CD4-positive, alpha-beta T cell treated with Interleukin-15 for 4 hours (primary cell): ENCODE measurements around the gene COL4A4.
A peak's percentile ranks its signal among the peaks of the same experiment; 100 is the strongest.

ENCODE experiments used
- DNase-seq: peaks from one replicate; pipeline ENCODE4 v3.0.0-alpha.2; 2020; ENCODE audit warnings: low spot score

Gene COL4A4

DNA sequence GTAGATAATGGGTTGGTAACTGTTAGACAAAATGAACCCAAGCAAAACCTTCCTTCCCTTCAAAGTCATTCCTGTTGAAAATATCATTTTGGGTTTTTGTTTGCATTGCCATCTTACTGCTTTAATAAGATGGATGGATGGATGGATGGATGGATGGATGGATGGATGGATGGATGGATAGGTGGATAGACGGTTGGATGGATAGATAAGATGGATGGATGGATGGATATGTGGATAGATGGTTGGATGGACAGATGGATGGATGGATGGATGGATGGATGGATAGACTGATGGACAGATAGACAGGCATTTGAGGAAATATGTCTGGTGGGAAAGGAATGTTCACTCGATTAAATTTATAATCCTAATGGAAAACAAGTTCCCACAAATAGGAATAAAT is 133.2 kb downstream of the COL4A4 start:
- DNase-seq = no peak

DNA sequence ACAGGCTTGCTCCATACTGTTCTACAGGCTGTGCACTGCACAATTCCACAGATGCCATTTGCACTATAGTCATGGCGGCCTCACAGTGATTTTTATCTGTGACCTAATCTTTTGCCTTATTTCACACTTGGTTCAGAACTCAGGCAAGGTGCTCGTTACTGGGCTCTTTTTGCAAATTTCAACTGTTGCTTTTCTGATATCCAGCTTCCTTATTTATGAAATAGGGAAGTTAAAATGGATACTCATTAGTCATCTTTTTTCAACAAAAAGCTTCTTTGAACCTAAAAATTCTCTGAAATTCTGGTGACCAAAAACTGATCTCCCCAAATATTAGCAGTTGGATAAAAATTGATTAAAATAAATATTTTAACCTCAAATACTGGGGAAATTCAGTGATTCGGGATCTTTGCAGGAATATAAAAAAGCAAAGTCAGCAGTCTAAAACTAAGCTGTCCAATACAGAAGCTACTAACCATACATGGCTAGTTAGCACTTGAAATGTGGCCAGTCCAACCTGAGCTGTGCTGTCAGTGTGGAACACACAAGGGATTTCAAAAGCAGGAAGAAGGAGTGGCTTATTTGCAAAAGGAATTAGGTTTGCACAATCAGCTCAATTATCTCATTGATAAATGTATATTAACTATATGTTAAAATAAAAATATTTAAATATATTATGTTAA is 134.4 kb downstream of the COL4A4 start:
- no peak for DNase-seq

DNA sequence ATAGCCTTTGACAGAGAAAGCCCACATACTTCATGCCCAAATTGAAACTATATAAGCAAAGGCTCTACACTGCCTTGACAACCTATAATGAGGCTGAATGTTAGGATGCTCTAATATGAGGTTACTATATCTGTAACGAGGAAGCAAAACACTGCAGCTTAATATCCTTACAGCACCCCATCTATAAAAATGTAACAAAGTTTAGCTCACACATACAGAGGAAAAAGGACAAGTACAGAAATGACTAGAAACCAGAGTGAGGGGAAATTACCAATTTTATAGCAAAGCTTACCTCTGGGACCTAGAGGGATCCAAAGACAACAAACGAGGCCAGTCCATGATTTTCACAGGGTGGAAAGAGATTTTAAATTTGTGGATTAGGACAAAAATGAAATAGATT is 138.5 kb downstream of the COL4A4 start:
- DNase-seq = no peak

DNA sequence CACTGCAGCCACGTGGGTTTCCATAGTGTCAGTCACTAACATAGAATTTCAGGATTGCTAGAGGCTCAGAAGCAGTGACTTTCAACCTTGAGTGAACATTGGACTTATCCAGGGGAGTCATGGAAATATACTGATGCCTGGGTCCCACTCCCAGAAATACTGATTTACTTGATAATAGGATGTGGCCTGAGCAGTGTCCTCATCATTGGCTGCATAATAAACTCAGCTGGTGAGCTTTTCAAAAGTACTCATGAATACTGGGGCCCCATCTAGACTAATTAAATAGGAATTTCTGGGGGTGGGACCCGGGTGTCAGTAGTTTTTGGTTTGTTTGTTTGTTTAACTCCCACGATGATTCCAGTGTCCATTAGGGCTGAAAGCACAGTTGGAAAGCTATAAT is 141.4 kb downstream of the COL4A4 start:
- no peak for DNase-seq

DNA sequence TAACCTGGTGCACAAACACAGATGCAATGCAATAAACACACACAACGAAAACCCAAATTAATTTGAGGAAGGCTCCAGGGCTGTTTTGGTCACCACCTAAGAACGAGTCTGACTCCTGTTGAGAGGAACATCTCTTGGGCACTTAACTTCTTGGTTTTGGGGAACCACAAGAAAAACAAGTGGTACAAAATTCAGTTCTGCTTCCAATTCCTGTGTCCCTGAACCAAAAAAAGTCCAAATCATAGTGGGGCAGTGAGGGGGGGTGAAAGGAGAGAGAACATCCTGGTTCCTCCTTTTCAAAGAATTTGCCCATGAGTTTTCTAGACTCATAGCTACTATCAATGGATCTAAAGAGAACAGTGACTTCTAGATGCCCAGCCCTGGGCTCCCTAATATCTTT is 143.6 kb downstream of the COL4A4 start:
- DNase-seq = no peak

DNA sequence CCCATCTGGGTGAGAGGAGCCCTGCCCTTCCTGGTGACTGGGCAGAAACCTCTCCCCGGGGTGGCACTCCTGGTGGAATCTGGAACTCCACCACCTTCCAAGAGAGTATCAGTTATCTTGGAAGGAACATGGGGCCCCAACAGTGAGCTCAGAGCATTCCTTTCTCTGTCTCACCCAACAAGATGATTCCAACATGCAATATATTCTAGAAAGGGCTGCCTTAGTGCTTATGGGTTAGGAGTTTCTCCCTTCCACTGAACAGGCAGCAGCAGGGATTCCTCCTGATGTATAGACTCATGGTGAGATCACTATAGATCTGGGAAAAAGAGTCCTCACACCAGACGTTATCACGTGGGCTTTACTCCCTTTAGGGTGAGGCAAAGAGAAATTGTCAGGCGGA is 147.1 kb downstream of the COL4A4 start:
- no peak for DNase-seq

DNA sequence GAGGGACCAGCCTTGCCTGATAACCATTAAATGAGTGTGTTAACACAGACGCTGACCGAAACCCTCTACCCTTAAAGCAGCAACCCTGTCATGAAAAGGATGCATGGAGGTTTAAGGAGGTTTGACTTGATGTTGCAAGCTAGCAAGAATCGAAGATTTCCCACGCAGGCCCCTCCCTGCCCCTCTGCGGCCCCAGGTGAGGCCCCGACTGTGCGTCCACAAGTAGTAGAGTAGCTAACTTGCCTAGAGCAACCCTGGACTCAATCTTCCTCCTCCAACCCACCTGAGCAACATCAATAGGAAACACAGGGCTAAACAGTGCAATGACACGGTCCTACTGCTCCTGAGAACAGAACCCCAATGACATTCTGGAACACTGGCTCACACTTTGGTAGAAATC is 150.1 kb downstream of the COL4A4 start:
- no peak for DNase-seq

DNA sequence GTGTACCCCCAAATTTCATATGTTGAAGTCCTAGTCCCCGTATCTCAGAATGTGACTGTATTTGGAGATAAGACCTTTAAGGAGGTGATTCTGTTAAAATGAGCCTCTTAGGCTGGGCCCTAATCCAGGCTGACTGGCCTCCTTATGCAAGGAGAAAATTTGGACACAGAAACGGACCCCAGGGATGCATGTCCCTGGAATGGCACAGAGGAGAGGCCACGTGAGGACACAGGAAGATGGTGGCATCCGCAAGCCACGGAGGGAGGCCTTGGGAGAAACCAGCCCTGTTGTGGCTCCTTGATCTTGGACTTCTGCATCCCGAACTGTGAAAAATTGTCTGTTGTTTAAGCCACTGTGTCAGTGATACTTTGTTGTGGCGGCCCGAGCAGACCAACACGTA is 150.7 kb downstream of the COL4A4 start:
- no peak for DNase-seq

DNA sequence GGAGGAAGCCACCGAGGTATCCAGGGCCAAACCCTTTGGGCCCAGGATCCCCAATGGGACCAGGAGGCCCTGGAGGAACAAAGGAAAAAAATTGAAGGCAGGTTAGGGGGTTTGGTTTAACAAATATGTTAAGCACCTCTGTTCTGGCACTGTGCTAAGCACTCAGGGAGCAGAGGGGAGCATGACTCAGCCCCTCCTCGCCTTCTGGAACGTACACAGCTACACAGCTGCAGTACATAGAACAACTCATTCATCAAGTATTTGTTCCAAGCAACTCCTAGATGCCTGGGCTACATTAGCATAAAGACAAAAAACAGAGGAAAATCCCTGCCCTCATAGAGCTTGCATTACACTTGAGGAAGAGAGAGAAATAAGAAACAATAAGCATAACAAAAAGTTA is 153.6 kb downstream of the COL4A4 start:
- DNase-seq = no peak

DNA sequence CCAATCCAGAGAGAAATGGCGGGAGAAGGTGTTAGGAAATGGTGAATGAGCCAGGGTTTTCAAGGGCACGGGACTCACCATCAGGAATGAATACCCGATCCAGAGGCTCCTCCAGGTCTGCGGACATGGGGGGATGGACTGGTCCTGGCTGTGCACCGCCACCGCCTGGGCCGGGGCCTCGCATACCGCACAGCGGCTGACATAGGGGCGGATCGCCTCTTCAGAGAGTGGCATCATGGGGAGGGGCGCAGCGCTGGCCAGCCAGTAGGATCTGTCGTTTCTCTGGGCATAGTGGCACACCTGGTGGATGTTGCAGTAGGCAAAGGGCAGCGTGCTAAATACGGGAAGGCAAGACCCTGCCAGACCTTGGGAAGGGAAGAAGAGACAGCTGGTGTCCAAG is 156.1 kb downstream of the COL4A4 start:
- DNase-seq = no peak

DNA sequence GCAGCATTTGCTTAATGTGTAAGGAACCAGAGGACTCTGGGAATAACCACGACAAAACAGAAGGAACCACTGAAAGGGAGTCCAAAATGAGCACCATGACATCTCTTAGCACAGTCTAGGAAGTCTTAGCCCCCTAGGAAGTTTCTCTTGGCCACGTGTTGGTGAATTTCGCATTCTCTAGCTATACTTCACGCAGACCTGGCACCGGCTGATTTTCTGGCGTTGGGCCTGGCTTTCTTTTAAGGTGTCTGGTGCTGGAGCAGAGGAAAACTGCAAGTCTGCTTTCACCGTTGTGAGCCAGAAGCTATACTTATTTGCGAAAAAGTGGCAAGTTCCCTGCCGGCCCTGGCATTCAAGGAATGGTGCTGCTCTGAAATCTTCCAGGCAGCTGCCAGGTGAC is 156.9 kb downstream of the COL4A4 start:
- no peak for DNase-seq

DNA sequence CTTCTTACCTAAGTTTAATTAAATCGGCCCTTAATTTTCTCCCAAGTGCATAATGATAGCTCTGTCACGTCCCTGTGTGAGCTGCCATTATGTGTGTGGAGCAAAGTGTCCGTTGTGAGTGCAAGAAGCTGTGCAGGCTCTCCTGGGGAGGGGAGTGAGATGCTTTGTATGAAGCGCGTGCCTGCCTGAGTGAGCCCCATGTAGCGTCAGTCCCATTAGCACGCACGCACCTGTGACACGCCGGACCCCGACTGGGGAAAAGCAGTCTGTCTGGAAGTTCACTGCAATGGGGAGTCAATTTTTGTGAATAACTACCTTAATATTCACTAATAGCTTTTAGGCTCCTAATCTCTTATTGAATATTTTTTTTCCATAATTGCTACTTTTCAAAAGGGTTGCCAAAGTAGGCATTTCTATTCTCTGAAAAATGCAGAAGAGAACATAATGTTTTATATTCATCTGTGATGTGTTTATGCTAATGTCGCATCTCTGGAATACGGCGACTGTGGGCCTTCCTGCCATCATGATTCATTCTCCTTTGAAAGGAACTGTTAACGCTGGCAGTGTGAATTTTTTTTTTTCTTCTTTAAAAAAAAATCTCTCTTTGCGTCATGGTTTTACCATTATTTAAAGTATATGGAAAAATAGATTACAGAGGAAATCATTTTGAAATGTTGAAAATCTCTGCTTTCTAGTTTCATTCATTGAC is 157.7 kb downstream of the COL4A4 start:
- DNase-seq = no peak

DNA sequence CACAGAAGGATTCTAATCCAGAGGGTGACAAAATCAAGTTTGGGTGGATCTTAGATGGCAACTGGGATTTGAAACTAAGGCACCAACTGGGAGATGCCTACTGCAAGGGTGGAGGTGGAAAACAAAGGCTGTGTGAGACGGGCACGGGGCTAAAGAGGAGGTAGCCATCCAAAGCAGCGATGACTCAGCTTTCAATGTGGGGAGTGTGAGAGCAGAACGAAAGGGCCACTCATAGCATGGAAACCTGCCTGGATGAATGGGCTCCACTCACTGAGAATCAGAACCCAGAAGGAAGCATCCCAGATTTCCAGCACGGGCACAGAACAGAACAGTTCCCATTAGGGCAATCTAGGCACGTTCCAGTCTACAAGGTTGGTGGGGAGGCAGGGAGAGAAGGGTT is 159.5 kb downstream of the COL4A4 start:
- DNase-seq = no peak

DNA sequence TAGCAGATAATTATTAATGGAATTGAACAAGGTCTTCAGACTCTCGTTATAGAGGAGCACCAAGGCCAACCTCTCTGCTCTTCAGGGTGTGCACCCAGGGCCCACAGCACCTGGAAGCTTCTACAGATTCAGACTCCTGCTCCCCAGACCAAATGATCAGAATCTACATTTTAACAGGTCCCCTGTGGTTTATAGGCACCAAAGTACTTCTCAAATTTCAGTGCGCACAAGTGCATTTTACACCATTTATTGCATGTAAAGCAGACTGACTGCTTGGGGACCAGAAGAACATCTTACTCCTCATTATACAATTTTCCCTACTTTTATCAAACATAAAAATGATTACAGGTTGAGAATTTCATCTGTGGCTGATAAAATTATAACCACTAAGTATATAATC is 163.9 kb downstream of the COL4A4 start:
- no peak for DNase-seq

DNA sequence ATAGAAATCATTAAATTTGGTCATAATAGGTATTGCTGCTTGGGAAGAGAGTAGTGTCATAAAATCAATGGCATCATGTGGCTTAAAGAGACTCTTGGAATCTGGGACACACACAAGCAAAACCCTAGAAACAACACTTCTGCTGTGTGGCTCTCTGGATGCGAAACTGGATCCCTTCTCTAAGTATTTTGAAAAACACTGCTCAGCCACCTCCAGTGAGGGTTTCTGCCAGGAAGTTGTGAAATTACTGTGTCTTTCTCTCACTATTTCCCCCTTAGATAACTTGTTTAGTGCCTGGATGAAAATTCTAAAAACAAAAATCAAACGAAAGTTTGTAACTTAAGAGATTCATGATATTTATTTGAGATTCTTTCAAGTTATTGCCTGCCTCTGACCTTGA is 164.3 kb downstream of the COL4A4 start:
- DNase-seq = no peak

DNA sequence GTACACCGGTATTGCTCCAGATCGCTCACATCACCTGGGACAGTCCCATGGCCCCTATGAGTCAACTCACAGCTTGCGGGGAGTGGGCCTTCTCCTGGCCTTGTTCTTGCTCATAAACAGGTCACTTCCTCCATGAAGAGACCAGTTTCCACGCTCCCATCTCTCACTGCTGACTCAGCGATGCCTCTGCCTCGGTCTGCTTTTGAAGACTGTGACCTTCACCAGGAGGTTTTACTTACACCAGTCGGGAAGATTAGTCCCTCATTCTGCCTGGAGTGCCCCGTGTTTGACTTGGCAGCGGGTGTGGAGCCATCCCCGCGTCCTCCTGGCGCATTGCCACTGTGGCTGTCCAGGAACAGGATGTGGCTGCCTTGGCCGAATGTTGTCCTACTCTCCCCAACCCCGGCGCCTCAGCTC is 168.4 kb downstream of the COL4A4 start:
- no peak for DNase-seq

DNA sequence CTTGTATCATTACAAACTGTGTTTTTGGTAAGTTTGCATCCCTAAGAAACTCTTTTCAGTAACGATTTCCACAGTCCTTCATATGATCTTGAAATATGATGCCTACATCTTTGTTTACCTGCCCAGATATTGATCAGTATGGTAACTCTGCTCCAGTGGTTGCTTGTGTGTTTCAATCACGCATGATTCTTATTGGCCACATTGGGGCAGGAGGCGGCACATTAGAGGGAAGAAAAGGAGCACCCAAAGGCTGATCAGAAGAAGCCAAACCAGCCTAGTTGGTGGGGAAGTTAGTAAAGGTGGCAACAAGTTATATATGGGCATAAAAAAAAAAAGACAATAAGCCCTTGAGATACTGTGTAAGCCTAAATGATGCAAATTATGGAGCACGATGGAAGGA is 169.2 kb downstream of the COL4A4 start:
- no peak for DNase-seq

DNA sequence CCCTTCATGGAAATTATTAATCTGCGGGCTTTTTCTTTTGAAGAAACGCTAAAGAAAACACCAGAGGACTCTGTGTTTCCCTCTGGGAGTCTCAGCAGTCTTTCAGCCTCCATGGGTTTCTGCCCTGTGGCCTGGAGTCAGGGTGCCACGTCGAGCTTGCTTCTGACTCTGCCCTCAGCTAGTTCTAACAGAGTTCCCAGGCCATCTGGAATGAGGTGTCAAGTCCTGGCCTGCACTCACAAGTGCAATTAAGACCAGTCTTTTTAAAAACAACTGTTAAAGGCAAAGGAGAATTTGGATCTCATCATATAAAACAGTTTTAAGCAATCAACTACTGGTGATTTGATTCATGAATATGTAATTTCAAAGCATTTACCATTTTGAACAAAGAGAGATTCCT is 170.8 kb downstream of the COL4A4 start:
- DNase-seq = no peak

DNA sequence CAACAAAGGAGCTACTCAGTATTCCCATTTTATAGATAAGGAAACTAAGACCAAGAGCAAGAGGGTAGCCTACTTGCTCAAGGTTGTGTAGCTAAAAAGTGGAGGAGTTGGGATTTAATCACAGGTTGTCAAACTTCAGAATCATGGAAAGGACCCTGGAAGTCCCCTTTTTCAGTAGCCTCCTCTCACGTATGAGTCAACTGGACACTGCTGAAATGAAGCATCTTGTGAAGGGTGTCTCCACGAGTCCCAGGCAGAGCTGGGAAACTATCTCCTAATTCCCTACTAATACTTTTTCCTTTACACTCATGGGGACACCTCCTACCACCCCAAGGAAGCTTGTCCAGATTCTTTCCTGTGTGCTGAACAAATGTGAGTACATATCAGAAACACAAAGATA is 172.3 kb downstream of the COL4A4 start:
- DNase-seq = no peak

DNA sequence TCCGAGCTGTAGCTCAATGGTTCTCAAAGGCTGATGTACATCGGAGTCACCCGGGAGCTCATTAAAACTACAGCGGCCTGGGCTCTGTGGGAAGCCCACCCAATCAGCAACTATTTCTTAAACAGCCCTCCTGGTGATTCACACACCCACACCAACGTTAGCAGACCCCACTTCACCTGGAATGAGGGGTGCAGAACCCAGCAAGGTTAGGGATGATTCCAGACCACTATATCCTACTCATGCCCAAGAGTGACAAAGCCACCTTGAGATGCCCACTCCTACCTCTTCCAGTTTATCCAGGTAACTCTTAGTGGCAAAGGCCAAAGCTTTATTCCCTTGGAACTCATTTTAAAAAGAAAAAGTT is 178.4 kb downstream of the COL4A4 start:
- DNase-seq = no peak

DNA sequence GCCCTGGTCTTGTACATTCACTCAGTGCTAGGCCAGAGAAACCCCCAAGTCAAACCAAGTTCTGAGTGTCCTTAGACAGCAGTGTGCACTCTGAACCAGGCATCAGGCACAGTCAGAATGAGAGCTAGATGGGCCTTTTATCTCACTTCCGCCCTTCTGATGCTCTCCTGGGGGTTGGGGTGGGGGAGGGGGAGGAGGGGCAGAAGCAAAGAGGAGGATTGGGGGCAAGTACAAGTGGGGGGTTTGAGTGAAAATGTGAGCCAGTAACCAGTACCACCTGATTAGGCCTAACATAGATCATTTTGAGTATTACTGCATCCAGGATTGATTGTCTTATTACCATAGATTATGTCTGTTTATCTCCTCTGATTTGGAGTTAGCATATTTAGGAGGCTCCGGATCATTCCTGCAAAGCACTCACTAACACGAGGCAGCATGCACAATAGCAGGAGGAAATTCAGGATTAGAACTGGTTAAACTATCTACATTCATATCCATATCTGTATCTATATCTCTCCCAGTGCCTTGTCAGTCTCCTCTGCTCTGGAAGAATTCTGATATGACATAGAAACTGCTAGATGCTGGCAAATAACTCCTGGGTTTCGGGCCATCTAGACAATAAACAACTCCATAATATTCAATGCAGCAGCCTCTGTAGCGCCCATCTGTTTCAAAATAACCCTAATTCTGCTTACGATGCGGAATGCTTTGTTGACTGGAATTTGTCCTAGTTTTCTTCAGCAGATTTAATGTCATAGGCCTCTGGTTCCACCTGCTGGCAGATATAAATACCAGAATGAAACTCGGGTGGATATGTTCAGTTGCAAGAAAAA is 179.0 kb downstream of the COL4A4 start:
- peak; percentile 12 for DNase-seq

DNA sequence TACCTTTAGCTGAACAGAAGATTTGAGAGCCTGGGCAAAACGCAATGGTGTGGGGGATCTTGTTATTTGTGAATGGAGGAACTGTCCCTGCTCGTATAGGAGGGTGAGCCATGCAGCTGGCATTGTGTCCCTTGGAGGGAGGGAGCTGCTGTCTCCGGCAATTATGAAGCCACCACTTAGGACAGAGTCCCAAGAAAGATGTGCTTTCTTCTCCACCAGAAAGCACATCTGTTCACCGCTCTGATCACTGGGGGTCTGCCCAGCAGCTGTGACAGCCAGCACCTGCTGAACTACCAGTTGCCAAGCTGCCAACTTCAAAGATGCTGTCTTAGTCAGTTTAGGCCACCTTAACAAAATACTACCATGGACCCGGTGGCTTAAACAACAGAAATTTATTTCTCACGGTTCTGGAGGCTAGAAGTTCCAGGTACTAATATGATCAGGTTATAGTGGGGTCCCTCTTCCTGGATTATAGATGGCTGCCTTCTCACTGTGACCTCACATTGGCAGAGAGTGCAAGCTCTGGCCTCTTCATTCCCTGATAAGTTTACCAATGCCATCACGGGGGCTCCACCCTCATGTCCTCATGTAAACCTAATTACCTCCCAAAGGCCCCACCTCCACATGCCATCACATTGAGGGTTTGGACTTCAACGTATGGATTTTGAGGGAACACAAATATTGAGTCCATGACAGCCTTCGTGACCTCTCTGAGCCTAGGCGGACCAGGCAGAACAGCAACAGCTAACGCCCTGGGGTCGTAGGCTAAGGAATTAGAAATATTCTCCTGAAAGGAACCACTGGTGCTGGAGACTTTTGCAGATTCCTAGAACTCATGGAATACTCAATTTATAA is 179.9 kb downstream of the COL4A4 start:
- no peak for DNase-seq
